Transverse colon (tissue), 4 donors: ENCODE results near the gene RALGAPA1.

ENCODE experiments used
- POLR2A ChIP-seq: fragments of 450-650 bp; IDR thresholded peaks from one replicate; pipeline ENCODE4 v1.6.1; 2016; ENCODE audit warnings: antibody characterized with exemption, mild to moderate bottlenecking, moderate library complexity
- POLR2AphosphoS5 ChIP-seq, 3 donors: sonication (generic); formaldehyde crosslinking; IDR thresholded peaks; one replicate each; pipeline ENCODE4 v1.6.1; 2016; ENCODE audit warnings: antibody characterized with exemption in 3 of 3
- TF ChIP-seq, protein P1 (sequence below), 5 experiments: fragments of 200-600 bp in 3 of 5; fragments of 450-650 bp in 2 of 5; sonication (generic) in 3 of 5; IDR thresholded peaks; 1 replicate in 2 of 5; 2 replicates in 3 of 5; pipeline ENCODE4 v1.5.1; 2016 to 2017; ENCODE audit warnings: antibody characterized with exemption in 5 of 5, inconsistent platforms in 3 of 5, mild to moderate bottlenecking in 2 of 5, moderate library complexity in 1 of 5

DNA sequence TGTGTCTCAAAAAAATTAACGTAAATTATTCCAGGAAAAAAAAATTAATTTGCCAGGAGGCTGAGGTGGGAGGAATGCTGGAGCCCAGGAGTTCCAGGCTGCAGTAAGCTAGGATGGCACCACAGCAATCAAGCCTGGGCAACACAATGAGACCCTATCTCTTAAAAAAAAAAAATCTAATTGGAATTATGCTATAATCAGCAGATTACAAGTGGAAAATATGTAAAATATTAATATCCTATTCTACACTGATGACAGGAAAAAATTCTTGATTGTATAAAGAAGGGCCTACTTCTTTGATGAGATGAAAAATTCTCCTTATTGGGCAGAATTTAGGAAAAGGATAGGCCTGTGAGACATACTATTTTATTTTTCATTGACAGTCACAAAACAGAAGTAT, 114.0 kb downstream of the RALGAPA1 start:
- TF ChIP-seq POLR2AphosphoS5 (IDR thresholded peaks at IDR 0.05) (no peak), POLR2A (no peak)
- TF ChIP-seq, protein P1, sequence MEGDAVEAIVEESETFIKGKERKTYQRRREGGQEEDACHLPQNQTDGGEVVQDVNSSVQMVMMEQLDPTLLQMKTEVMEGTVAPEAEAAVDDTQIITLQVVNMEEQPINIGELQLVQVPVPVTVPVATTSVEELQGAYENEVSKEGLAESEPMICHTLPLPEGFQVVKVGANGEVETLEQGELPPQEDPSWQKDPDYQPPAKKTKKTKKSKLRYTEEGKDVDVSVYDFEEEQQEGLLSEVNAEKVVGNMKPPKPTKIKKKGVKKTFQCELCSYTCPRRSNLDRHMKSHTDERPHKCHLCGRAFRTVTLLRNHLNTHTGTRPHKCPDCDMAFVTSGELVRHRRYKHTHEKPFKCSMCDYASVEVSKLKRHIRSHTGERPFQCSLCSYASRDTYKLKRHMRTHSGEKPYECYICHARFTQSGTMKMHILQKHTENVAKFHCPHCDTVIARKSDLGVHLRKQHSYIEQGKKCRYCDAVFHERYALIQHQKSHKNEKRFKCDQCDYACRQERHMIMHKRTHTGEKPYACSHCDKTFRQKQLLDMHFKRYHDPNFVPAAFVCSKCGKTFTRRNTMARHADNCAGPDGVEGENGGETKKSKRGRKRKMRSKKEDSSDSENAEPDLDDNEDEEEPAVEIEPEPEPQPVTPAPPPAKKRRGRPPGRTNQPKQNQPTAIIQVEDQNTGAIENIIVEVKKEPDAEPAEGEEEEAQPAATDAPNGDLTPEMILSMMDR (IDR thresholded peaks at IDR 0.05): no peak
